ENCODE measurements around the gene COL18A1. TPM values are rescaled to one million over a fixed set of nuclear protein-coding genes. Genes with fewer than 3 reads are reported as not detected.

COL18A1 gene
- total and polyA plus RNA-seq, 2 of the 8 experiments (the other 6 are each of a cell fraction or from before 2014, with no cell fraction given) = 145 to 201 TPM

DNA sequence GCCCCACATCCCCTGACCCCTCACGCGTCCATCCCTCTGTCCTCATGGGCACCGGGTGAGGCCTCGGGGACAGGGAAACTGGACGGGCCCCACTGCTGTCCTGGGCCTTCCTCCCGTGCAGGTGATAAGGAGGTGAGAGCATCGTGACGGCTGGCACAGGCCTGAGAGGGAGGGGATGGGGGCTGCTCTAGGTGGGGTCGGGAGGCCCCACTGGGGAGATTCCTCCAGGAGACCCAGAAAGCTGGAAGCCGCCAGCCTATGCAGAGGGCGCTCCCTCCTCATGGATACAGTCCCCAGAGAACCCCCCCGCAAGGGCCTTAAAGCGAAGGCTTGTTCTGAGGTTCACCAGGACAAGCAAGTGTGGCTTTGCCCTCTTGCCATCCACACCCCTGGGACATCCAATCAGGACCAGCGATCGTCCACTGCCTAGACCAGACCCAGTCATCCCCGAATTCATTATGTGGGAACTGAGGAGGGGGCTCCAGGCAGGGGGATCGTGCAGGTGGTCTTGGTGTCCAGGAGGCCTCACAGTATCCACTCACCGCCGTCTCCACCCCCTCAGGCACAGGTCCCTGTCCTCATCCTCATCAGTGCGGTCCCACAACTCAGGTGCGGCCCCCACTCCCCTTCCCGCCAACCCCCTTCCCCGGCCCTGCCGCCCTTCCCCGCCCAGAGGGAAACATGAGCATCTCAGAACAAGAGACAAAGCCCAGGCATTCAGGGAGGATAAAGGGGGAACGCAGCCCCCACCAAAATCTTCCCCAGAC is 45.3 kb upstream of the COL18A1 start:
- ChIA-PET POLR2A (ENCODE audit: partially characterized antibody) (interaction anchor here (3.1 kb wide), 1 partner anchor 48 kb away, joined by 11 read pairs; no protein-coding TSS in a partner anchor), CTCF (ENCODE audit: partially characterized antibody) (interaction anchor here (0.7 to 4.6 kb wide), 6 partner anchors 11 to 166 kb away, joined by 3 to 39 read pairs (median 4); no protein-coding TSS in a partner anchor)
- DNase-seq (ENCODE audit: low read depth in 1 of 2, low spot score in 2 of 2) (no peak), FAIRE-seq (no peak)
- Histone ChIP-seq H3K27me3 (replicated peaks in 1 of 4; ENCODE audit: control insufficient read depth in 3 of 4, extremely low read depth in 1 of 4, insufficient read depth in 3 of 4, low read length in 3 of 4) (no peaks in the 10 kb centered on the region; a peak in 1 of 7 replicates), H3K4me3 (ENCODE audit: extremely low read depth in 1 of 4, insufficient read depth in 2 of 4, low read depth in 3 of 4, low read length in 4 of 4) (no peak overlapping the region), H3K4ac (replicated peaks; ENCODE audit: insufficient read length, low read depth, low read length) (no peak overlapping the region), H2BK15ac (ENCODE audit: low read length) (peak overlapping the region; percentile 61; the same call in 1 of the 2 replicates), H3K79me1 (ENCODE audit: low read depth, low read length) (no peaks in the 10 kb centered on the region), H2AFZ (ENCODE audit: low read length) (no peak overlapping the region), H3K4me1 (replicated peaks in 1 of 4; ENCODE audit: control insufficient read depth in 3 of 4, insufficient read depth in 4 of 4, low read length in 3 of 4) (peaks cover 6 to 23% (median 15%) of the 10 kb centered on the region in 4 experiments), H3K79me2 (ENCODE audit: control insufficient read depth in 1 of 2, insufficient read depth in 2 of 2, low read length in 2 of 2) (no peaks in the 10 kb centered on the region), H2BK120ac (replicated peaks; ENCODE audit: low read depth, low read length) (peak overlapping the region; percentile 82), H3K56ac (replicated peaks; ENCODE audit: insufficient read length, low read depth, low read length) (no peak overlapping the region), H3K23ac (ENCODE audit: insufficient read length) (no peak overlapping the region), H2BK12ac (ENCODE audit: low read depth, low read length) (peak overlapping the region; percentile 63; the same call in 1 of the 2 replicates), H3K4me2 (ENCODE audit: insufficient read depth in 1 of 2, low read depth in 2 of 2, low read length in 2 of 2) (no peak overlapping the region), H3K36me3 (ENCODE audit: control insufficient read depth in 2 of 4, insufficient read depth in 4 of 4, low read length in 3 of 4) (no peaks in the 10 kb centered on the region), H2AK5ac (ENCODE audit: low read depth, low read length) (no peak overlapping the region), H3K14ac (ENCODE audit: insufficient read length) (no peak overlapping the region), H3K9me3 (ENCODE audit: insufficient read depth in 2 of 2, low read depth in 1 of 2, low read length in 1 of 2) (no peaks in the 10 kb centered on the region), H2BK20ac (ENCODE audit: low read length) (peak overlapping the region; percentile 86), H2BK5ac (ENCODE audit: low read depth, low read length) (peak overlapping the region; percentile 44; the same call in 1 of the 2 replicates), H4K5ac (ENCODE audit: insufficient read length, low read depth, low read length) (no peak overlapping the region), H3K9ac (replicated peaks in 1 of 4; ENCODE audit: extremely low read depth in 1 of 4, low read depth in 3 of 4, low read length in 3 of 4) (no peak overlapping the region), H3K18ac (ENCODE audit: extremely low read depth, low read length) (no peak overlapping the region; the same call in 1 of the 2 replicates), H4K8ac (ENCODE audit: extremely low read depth, insufficient read depth, low read length) (no peak overlapping the region; the same call in 1 of the 2 replicates), H4K20me1 (replicated peaks in 1 of 2; ENCODE audit: control insufficient read depth in 1 of 2, insufficient read depth in 2 of 2, low read length in 2 of 2) (no peaks in the 10 kb centered on the region), H3K27ac (ENCODE audit: low read depth, low read length) (no peak overlapping the region), H3K23me2 (ENCODE audit: low read depth, low read length) (no peaks in the 10 kb centered on the region), H4K91ac (replicated peaks; ENCODE audit: insufficient read length, low read length) (peak overlapping the region; percentile 95)
- 86% methylated on average over 18 of the region's 26 CpGs; no CpG with 5 or more reads in 1 of the 2 experiments for WGBS, 2 experiments (ENCODE audit: extremely low coverage in 1 of 2, insufficient coverage in 1 of 2, insufficient read length in 1 of 2, insufficient replicate concordance in 2 of 2, low coverage in 1 of 2, low lambda C conversion rate in 2 of 2, missing lambda C conversion rate in 1 of 2)
- TF ChIP-seq MAFK (IDR thresholded peaks at IDR 0.05; ENCODE audit: low read depth, low read length) = no peak
- TF ChIP-seq RAD21 (IDR thresholded peaks at IDR 0.05 in 1 of 2, conservative IDR thresholded peaks at IDR 0.05 in 1 of 2; ENCODE audit: low read depth in 2 of 2, low read length in 2 of 2) = 0 out of 4 replicates have a peak, but pooled peaks of 1 of the 2 experiments have one; percentile 6

Measured in H1 (cell line).